Measurements from ENCODE around the gene ABCB8. TPM values are rescaled to one million over a fixed set of nuclear protein-coding genes. Genes with fewer than 3 reads are reported as not detected.

The ABCB8 gene
- total and polyA plus RNA-seq, 9 of the 15 experiments (the other 6 are each of a cell fraction or from before 2014, with no cell fraction given): 7.6 to 106 (median 36.3) TPM

- TF ChIP-seq BCL6 (CRISPR knock-in tag; IDR thresholded peaks at IDR 0.05): peak; percentile 70; the same call in 1 of the 2 replicates
- no peak for TF ChIP-seq LARP7 (IDR thresholded peaks at IDR 0.05)
- TF ChIP-seq BCLAF1 (IDR thresholded peaks at IDR 0.05; ENCODE audit: borderline replicate concordance in 1 of 2, control insufficient read depth in 1 of 2, low read depth in 2 of 2, low read length in 1 of 2): no peak
- TF ChIP-seq STAT5B (CRISPR knock-in tag; IDR thresholded peaks at IDR 0.05): no peak
- peak; percentile 51; the same call in 1 of the 2 replicates for TF ChIP-seq MECOM (CRISPR knock-in tag; IDR thresholded peaks at IDR 0.05)
- TF ChIP-seq ZNF134 (CRISPR knock-in tag; conservative IDR thresholded peaks at IDR 0.05): peak; percentile 32; the same call in 1 of the 2 replicates
- no peak; the same call in 1 of the 2 replicates for TF ChIP-seq ETV1 (tag; conservative IDR thresholded peaks at IDR 0.05; ENCODE audit: low read depth)
- TF ChIP-seq ZNF274 (IDR thresholded peaks at IDR 0.05; ENCODE audit: borderline replicate concordance, low read depth, low read length): no peak
- no peak for TF ChIP-seq TBL1XR1 (IDR thresholded peaks at IDR 0.05; ENCODE audit: low read length in 2 of 2)
- no peak for TF ChIP-seq NCOR1 (IDR thresholded peaks at IDR 0.05)
- no peak for TF ChIP-seq NR1H2 (CRISPR knock-in tag; IDR thresholded peaks at IDR 0.05)
- no peak for TF ChIP-seq ATF1 (CRISPR knock-in tag; IDR thresholded peaks at IDR 0.05)
- TF ChIP-seq ATF1 (tag; IDR thresholded peaks at IDR 0.05): no peak
- no peak for TF ChIP-seq NCOA2 (IDR thresholded peaks at IDR 0.05; ENCODE audit: partially characterized antibody in 2 of 2)
- no peak for TF ChIP-seq ZNF174 (CRISPR knock-in tag; IDR thresholded peaks at IDR 0.05)
- TF ChIP-seq TFAP4 (CRISPR knock-in tag; IDR thresholded peaks at IDR 0.05; ENCODE audit: borderline replicate concordance): peak; percentile 70
- no peak for TF ChIP-seq FOXJ2 (tag; IDR thresholded peaks at IDR 0.05)
- TF ChIP-seq, protein P1, sequence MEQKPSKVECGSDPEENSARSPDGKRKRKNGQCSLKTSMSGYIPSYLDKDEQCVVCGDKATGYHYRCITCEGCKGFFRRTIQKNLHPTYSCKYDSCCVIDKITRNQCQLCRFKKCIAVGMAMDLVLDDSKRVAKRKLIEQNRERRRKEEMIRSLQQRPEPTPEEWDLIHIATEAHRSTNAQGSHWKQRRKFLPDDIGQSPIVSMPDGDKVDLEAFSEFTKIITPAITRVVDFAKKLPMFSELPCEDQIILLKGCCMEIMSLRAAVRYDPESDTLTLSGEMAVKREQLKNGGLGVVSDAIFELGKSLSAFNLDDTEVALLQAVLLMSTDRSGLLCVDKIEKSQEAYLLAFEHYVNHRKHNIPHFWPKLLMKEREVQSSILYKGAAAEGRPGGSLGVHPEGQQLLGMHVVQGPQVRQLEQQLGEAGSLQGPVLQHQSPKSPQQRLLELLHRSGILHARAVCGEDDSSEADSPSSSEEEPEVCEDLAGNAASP (IDR thresholded peaks at IDR 0.05): no peak
- TF ChIP-seq, protein P2, sequence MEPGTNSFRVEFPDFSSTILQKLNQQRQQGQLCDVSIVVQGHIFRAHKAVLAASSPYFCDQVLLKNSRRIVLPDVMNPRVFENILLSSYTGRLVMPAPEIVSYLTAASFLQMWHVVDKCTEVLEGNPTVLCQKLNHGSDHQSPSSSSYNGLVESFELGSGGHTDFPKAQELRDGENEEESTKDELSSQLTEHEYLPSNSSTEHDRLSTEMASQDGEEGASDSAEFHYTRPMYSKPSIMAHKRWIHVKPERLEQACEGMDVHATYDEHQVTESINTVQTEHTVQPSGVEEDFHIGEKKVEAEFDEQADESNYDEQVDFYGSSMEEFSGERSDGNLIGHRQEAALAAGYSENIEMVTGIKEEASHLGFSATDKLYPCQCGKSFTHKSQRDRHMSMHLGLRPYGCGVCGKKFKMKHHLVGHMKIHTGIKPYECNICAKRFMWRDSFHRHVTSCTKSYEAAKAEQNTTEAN (CRISPR knock-in tag; IDR thresholded peaks at IDR 0.05): no peak
- no peak for TF ChIP-seq SP2 (IDR thresholded peaks at IDR 0.05; ENCODE audit: extremely low read depth, low read depth, low read length, poor library complexity, severe bottlenecking)
- TF ChIP-seq ESRRA (IDR thresholded peaks at IDR 0.05; ENCODE audit: borderline replicate concordance, low read depth): no peak
- no peak for TF ChIP-seq FOXA1 (IDR thresholded peaks at IDR 0.05; ENCODE audit: borderline replicate concordance)
- no peak for TF ChIP-seq CREM (IDR thresholded peaks at IDR 0.05; ENCODE audit: low read depth)
- no peak for TF ChIP-seq SMARCA4 (IDR thresholded peaks at IDR 0.05)
- TF ChIP-seq ZNF668 (CRISPR knock-in tag; IDR thresholded peaks at IDR 0.05): peak; percentile 52; the same call in 1 of the 2 replicates
These were observed 44.3 kb upstream of the ABCB8 start (continued) for GRCh38 chr7:150983893-150984368.

All from K562 (cell line).